HCT116 (cell line): Measurements from ENCODE around the gene SLC52A3. TPM values are rescaled to one million over a fixed set of nuclear protein-coding genes. Genes with fewer than 3 reads are reported as not detected.

Source experiments
- ATAC-seq: fragments of 200-7000 bp; cut with Tn5 transposase; 2 replicates; pipeline ENCODE4 v1.9.1; 2020; ENCODE audit warnings: mild to moderate bottlenecking, moderate library complexity
- Bru-seq: library from RNA; stranded (reverse); fragments of 400-500 nt; gene quantifications from one replicate; lab custom pipeline; 2021; lab: Mats Ljungman, UMichigan
- BruChase-seq, 2 experiments: library from RNA; stranded (reverse); fragments of 400-500 nt; gene quantifications; one replicate each; lab custom pipeline; 2021; lab: Mats Ljungman, UMichigan
- BruUV-seq: library from RNA; stranded (reverse); fragments of 400-500 nt; replicated peaks from 2 replicates; lab custom pipeline; 2021; lab: Mats Ljungman, UMichigan
- CTCF ChIA-PET: fragments of 300-600 bp; sonication (Branson Sonifier 250); formaldehyde crosslinking; loops from one replicate; lab custom pipeline; 2021; ENCODE audit warnings: antibody characterized with exemption; lab: Charles Lee
- POLR2A ChIA-PET: fragments of 300-600, 350-600 bp; sonication (Branson Sonifier 250); formaldehyde crosslinking; loops from one replicate; lab custom pipeline; 2021; ENCODE audit warnings: antibody characterized with exemption; lab: Charles Lee
- RAD21 ChIA-PET, 2 experiments: fragments of 300-600 bp; sonication (Branson Sonifier 250); formaldehyde crosslinking; loops; one replicate each; lab custom pipeline; 2023; ENCODE audit warnings: low total read pairs in 2 of 2; ENCODE audit not compliant: uncharacterized antibody in 2 of 2, unreplicated experiment in 2 of 2, low non-redundant PET in 1 of 2; lab: Charles Lee
- DNase-seq: peaks from one replicate; pipeline ENCODE4 v3.0.0-alpha.2; 2010; ENCODE audit warnings: low read depth, low spot score
- H2AFZ ChIP-seq: fragments of 200-600 bp; shearing (Covaris generic), sonication (generic); 2 replicates; pipeline ENCODE4 v1.6.1; 2017; ENCODE audit warnings: low read depth, mixed run types, mixed read lengths, antibody characterized with exemption, low read length; ENCODE audit not compliant: poor library complexity, severe bottlenecking
- H3K27ac ChIP-seq: 2 replicates; pipeline ENCODE4 v1.5.1; 2012; ENCODE audit warnings: low read depth, low read length
- H3K27me3 ChIP-seq: fragments of 200-600 bp; sonication (generic); 2 replicates; pipeline ENCODE4 v1.6.1; 2016; ENCODE audit warnings: mixed run types, low read length, mixed read lengths; ENCODE audit not compliant: insufficient read depth
- H3K36me3 ChIP-seq, 2 experiments: fragments of 200-500 bp in 1 of 2; fragments of 200-600 bp in 1 of 2; sonication (Bioruptor generic) in 1 of 2; sonication (generic) in 1 of 2; 2 replicates each; pipeline versions ENCODE4 v1.5.1 to v1.6.1; 2014 to 2016; ENCODE audit warnings: low read length in 2 of 2, inconsistent platforms in 1 of 2, mixed read lengths in 1 of 2, mixed run types in 1 of 2; ENCODE audit not compliant: insufficient read depth in 2 of 2, control insufficient read depth in 1 of 2
- H3K4me1 ChIP-seq, 2 experiments: fragments of 200-600 bp in 1 of 2; sonication (generic) in 1 of 2; 2 replicates each; pipeline versions ENCODE4 v1.5.1 to v1.6.1; 2012 to 2017; ENCODE audit warnings: low read length in 2 of 2, inconsistent platforms in 1 of 2, mild to moderate bottlenecking in 1 of 2, mixed read lengths in 1 of 2, mixed run types in 1 of 2, moderate library complexity in 1 of 2; ENCODE audit not compliant: insufficient read depth in 2 of 2, control insufficient read depth in 1 of 2
- H3K4me2 ChIP-seq: fragments of 200-600 bp; sonication (generic); 2 replicates; pipeline ENCODE4 v1.6.1; 2017; ENCODE audit warnings: mixed run types, low read length, mixed read lengths
- H3K4me3 ChIP-seq, 2 experiments: fragments of 200-600 bp in 1 of 2; sonication (generic) in 1 of 2; replicated peaks in 1 of 2; 2 replicates each; pipeline ENCODE4 v1.5.1; 2011 to 2016; ENCODE audit warnings: low read length in 2 of 2, control low read depth in 1 of 2, low read depth in 1 of 2, mild to moderate bottlenecking in 1 of 2, mixed read lengths in 1 of 2, mixed run types in 1 of 2
- H3K79me2 ChIP-seq: fragments of 200-600 bp; sonication (generic); 2 replicates; pipeline ENCODE4 v1.6.1; 2017; ENCODE audit warnings: mild to moderate bottlenecking, mixed run types, low read length, moderate library complexity, mixed read lengths; ENCODE audit not compliant: insufficient read depth
- H3K9ac ChIP-seq: fragments of 200-600 bp; sonication (generic); 2 replicates; pipeline ENCODE4 v1.6.1; 2016; ENCODE audit warnings: low read length, mixed read lengths
- H3K9me2 ChIP-seq: fragments of 200-600 bp; sonication (generic), shearing (Covaris generic); 2 replicates; pipeline ENCODE4 v1.6.1; 2017; ENCODE audit warnings: mixed run types, mild to moderate bottlenecking, moderate library complexity; ENCODE audit not compliant: insufficient read depth
- H3K9me3 ChIP-seq, 2 experiments: fragments of 200-500 bp in 1 of 2; fragments of 200-600 bp in 1 of 2; sonication (Bioruptor generic) in 1 of 2; sonication (generic) in 1 of 2; 2 replicates each; pipeline ENCODE4 v1.6.1; 2014 to 2017; ENCODE audit warnings: low read length in 2 of 2, mixed read lengths in 2 of 2, inconsistent platforms in 1 of 2, low read depth in 1 of 2, mild to moderate bottlenecking in 1 of 2, mixed run types in 1 of 2, moderate library complexity in 1 of 2; ENCODE audit not compliant: control insufficient read depth in 1 of 2, insufficient read depth in 1 of 2
- H4K20me1 ChIP-seq: fragments of 200-600 bp; sonication (generic), shearing (Covaris generic); 2 replicates; pipeline ENCODE4 v1.6.1; 2017; ENCODE audit warnings: mixed run types, mild to moderate bottlenecking, moderate library complexity; ENCODE audit not compliant: insufficient read depth
- CBX3 ChIP-seq: IDR thresholded peaks from 2 replicates; pipeline ENCODE4 v1.6.1; 2012; ENCODE audit warnings: low read depth
- CEBPB ChIP-seq: IDR thresholded peaks from 2 replicates; pipeline ENCODE4 v1.6.1; 2012; ENCODE audit warnings: low read depth
- EGR1 ChIP-seq: IDR thresholded peaks from 2 replicates; pipeline ENCODE4 v1.6.1; 2012; ENCODE audit warnings: low read depth
- ELF1 ChIP-seq: IDR thresholded peaks from 2 replicates; pipeline ENCODE4 v1.6.1; 2012; ENCODE audit warnings: low read depth, borderline replicate concordance
- EZH2 ChIP-seq: fragments of 200-600 bp; sonication (generic); IDR thresholded peaks from 2 replicates; pipeline ENCODE4 v1.6.1; 2017; ENCODE audit warnings: antibody characterized with exemption, mixed run types
- EZH2phosphoT487 ChIP-seq: fragments of 200-600 bp; IDR thresholded peaks from 2 replicates; pipeline ENCODE4 v1.6.1; 2018; ENCODE audit warnings: antibody characterized with exemption, borderline replicate concordance
- FOSL1 ChIP-seq: IDR thresholded peaks from 2 replicates; pipeline ENCODE4 v1.6.1; 2012; ENCODE audit warnings: low read depth
- JUND ChIP-seq: IDR thresholded peaks from 2 replicates; pipeline ENCODE4 v1.6.1; 2012
- POLR2A ChIP-seq: IDR thresholded peaks from 2 replicates; pipeline ENCODE4 v1.7.0; 2011; ENCODE audit warnings: borderline replicate concordance; ENCODE audit not compliant: insufficient read depth, insufficient read length; ENCODE audit errors: extremely low read depth
- POLR2AphosphoS5 ChIP-seq: IDR thresholded peaks from 2 replicates; pipeline ENCODE4 v1.6.1; 2011; ENCODE audit warnings: mild to moderate bottlenecking, low read depth, low read length, moderate library complexity
- RAD21 ChIP-seq: IDR thresholded peaks from 2 replicates; pipeline ENCODE4 v1.6.1; 2012; ENCODE audit warnings: low read depth, mild to moderate bottlenecking
- SIN3A ChIP-seq: IDR thresholded peaks from 2 replicates; pipeline ENCODE4 v1.6.1; 2012; ENCODE audit warnings: low read depth
- SP1 ChIP-seq: IDR thresholded peaks from 2 replicates; pipeline ENCODE4 v1.6.1; 2012; ENCODE audit warnings: low read depth
- SRF ChIP-seq: IDR thresholded peaks from 2 replicates; pipeline ENCODE4 v1.6.1; 2012; ENCODE audit warnings: low read depth
- TCF7L2 ChIP-seq: IDR thresholded peaks from 2 replicates; pipeline ENCODE4 v1.7.0; 2011; ENCODE audit warnings: borderline replicate concordance, inconsistent platforms; ENCODE audit not compliant: insufficient read depth, insufficient read length; ENCODE audit errors: extremely low read depth
- YY1 ChIP-seq: IDR thresholded peaks from 2 replicates; pipeline ENCODE4 v1.6.1; 2011; ENCODE audit warnings: low read length, low read depth, moderate library complexity, mild to moderate bottlenecking; ENCODE audit not compliant: insufficient replicate concordance; ENCODE audit errors: extremely low read depth
- ZFX ChIP-seq: fragments of 450-650 bp; IDR thresholded peaks from 2 replicates; pipeline ENCODE4 v1.6.1; 2017
- ZNF274 ChIP-seq: fragments of 200-500 bp; sonication (Bioruptor generic); IDR thresholded peaks from 2 replicates; pipeline ENCODE4 v1.6.1; 2014; ENCODE audit warnings: mild to moderate bottlenecking, low read depth, low read length, inconsistent platforms
- intact Hi-C: fragments of 100-400 bp; cut with micrococcal nuclease; formaldehyde crosslinking; loops from 2 replicates; pipeline ENCODE4 v1.10.0; 2022
- long read RNA-seq: library from polyadenylated mRNA; unstranded; transcript quantifications from one replicate; pipeline ENCODE4 v2.0.0, GENCODE V29; 2021; ENCODE audit not compliant: unreplicated experiment
- polyA plus RNA-seq: library from polyadenylated mRNA; unstranded; fragments of >200 nt; gene quantifications from 2 replicates; pipeline ENCODE4 v1.2.1, GENCODE V29; 2012; ENCODE audit warnings: missing spikeins
- total RNA-seq: library from RNA; stranded (reverse); gene quantifications from one replicate; pipeline ENCODE4 v1.2.1, GENCODE V29; 2021; ENCODE audit not compliant: unreplicated experiment
- TF ChIP-seq, protein P1 (sequence below): IDR thresholded peaks from 2 replicates; pipeline ENCODE4 v1.6.1; 2012
- TF ChIP-seq, protein P2 (sequence below): IDR thresholded peaks from 2 replicates; pipeline ENCODE4 v1.6.1; 2012; ENCODE audit warnings: low read depth
- TF ChIP-seq, protein P3 (sequence below): IDR thresholded peaks from 2 replicates; pipeline ENCODE4 v1.6.1; 2011; ENCODE audit warnings: mild to moderate bottlenecking, low read length, moderate library complexity; ENCODE audit not compliant: insufficient replicate concordance; ENCODE audit errors: extremely low read depth
- TF ChIP-seq, protein P4 (sequence below): IDR thresholded peaks from 2 replicates; pipeline ENCODE4 v1.6.1; 2012

SLC52A3 gene
- total RNA-seq: 10.2 TPM
- 9.6 TPM in 2 replicates for polyA plus RNA-seq
- Bru-seq, nascent RNA: percentile 57 among the genes with signal in this experiment
- percentile 45 among the genes with signal in this experiment for BruChase-seq, experiment 1, labeled RNA remaining after a 6-hour chase
- percentile 59 among the genes with signal in this experiment for BruChase-seq, experiment 2, labeled RNA remaining after a 2-hour chase
- long read RNA-seq, partial matches to known transcripts: 8 of 21 reads
- long read RNA-seq, other reads (novel, unspliced or antisense): 9 of 21 reads

DNA sequence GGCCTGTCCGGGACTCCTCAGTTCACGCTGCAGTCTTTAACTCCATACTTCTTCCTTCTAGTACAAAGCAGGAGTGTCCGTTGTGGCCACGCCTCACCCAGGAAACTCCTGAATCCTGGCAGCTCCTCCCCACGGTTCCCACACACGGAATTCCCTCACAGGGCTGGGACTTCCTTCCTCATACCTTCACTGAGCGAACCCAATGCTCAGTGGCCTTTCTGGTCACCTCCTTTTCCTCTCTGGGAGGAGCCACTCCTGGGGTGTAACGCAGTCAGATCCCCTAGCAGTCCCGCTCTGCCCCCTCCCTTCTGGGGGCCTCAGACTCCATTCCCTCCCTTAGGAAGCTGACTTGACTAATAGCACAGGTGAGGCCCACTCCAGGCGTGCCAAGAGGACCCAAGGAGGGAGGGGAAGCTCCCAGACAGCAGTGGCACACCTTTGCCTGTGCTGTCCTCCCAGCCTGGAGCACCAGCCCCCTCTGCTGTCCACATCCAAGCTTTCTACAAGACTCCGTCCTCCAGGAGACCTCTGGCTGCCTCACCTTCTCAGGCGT is at the start of gene SLC52A3:
TSS of gene SLC52A3 (minus strand) at position 75 of the 553 bp plus-strand sequence. CDS start 2,726 bp downstream, outside the sequence.
- no TSS peak for BruUV-seq
- TF ChIP-seq SP1 (peak; percentile 37), YY1 (peak; percentile 42), ZNF274 (no peak), EGR1 (no peak), TCF7L2 (no peak), ELF1 (no peak; the same call in 1 of the 2 replicates), SRF (no peak), EZH2 (no peak), CEBPB (no peak), SIN3A (no peak), FOSL1 (no peak), POLR2A (no peak), ZFX (no peak), JUND (no peak), CBX3 (no peak; the same call in 1 of the 2 replicates), POLR2AphosphoS5 (peak; percentile 75), RAD21 (peak; percentile 90), EZH2phosphoT487 (no peak)
- TF ChIP-seq, protein P1, sequence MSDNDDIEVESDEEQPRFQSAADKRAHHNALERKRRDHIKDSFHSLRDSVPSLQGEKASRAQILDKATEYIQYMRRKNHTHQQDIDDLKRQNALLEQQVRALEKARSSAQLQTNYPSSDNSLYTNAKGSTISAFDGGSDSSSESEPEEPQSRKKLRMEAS: peak; percentile 53
- TF ChIP-seq, protein P2, sequence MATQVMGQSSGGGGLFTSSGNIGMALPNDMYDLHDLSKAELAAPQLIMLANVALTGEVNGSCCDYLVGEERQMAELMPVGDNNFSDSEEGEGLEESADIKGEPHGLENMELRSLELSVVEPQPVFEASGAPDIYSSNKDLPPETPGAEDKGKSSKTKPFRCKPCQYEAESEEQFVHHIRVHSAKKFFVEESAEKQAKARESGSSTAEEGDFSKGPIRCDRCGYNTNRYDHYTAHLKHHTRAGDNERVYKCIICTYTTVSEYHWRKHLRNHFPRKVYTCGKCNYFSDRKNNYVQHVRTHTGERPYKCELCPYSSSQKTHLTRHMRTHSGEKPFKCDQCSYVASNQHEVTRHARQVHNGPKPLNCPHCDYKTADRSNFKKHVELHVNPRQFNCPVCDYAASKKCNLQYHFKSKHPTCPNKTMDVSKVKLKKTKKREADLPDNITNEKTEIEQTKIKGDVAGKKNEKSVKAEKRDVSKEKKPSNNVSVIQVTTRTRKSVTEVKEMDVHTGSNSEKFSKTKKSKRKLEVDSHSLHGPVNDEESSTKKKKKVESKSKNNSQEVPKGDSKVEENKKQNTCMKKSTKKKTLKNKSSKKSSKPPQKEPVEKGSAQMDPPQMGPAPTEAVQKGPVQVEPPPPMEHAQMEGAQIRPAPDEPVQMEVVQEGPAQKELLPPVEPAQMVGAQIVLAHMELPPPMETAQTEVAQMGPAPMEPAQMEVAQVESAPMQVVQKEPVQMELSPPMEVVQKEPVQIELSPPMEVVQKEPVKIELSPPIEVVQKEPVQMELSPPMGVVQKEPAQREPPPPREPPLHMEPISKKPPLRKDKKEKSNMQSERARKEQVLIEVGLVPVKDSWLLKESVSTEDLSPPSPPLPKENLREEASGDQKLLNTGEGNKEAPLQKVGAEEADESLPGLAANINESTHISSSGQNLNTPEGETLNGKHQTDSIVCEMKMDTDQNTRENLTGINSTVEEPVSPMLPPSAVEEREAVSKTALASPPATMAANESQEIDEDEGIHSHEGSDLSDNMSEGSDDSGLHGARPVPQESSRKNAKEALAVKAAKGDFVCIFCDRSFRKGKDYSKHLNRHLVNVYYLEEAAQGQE: no peak
- TF ChIP-seq, protein P3, sequence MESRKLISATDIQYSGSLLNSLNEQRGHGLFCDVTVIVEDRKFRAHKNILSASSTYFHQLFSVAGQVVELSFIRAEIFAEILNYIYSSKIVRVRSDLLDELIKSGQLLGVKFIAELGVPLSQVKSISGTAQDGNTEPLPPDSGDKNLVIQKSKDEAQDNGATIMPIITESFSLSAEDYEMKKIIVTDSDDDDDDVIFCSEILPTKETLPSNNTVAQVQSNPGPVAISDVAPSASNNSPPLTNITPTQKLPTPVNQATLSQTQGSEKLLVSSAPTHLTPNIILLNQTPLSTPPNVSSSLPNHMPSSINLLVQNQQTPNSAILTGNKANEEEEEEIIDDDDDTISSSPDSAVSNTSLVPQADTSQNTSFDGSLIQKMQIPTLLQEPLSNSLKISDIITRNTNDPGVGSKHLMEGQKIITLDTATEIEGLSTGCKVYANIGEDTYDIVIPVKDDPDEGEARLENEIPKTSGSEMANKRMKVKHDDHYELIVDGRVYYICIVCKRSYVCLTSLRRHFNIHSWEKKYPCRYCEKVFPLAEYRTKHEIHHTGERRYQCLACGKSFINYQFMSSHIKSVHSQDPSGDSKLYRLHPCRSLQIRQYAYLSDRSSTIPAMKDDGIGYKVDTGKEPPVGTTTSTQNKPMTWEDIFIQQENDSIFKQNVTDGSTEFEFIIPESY: no peak
- TF ChIP-seq, protein P4, sequence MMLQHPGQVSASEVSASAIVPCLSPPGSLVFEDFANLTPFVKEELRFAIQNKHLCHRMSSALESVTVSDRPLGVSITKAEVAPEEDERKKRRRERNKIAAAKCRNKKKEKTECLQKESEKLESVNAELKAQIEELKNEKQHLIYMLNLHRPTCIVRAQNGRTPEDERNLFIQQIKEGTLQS: no peak

More for the DNA sequence above, at the start of gene SLC52A3:
- H3K4me3 ChIP-seq: peak within 1 kb of the TSS; percentile 58 to 64
- peaks cover 6 to 9% of the 10 kb centered on the region in 2 experiments; a peak in 2 of 4 replicates for H3K36me3 ChIP-seq
- H3K27me3 ChIP-seq: no peaks in the 10 kb centered on the region
- no peak within 1 kb of the TSS for H2AFZ ChIP-seq
- no peaks in the 10 kb centered on the region for H3K9me2 ChIP-seq
- RAD21 ChIA-PET: interaction anchor here in 1 of 2 experiments (1.0 kb wide), 1 partner anchor 187 kb away, joined by 3 read pairs; no protein-coding TSS in a partner anchor
- H3K9me3 ChIP-seq: no peaks in the 10 kb centered on the region
- peaks cover 6 to 21% of the 10 kb centered on the region in 2 experiments; a peak in 2 of 4 replicates for H3K4me1 ChIP-seq
- H3K4me2 ChIP-seq: peak within 1 kb of the TSS; percentile 86
- H3K9ac ChIP-seq: peak within 1 kb of the TSS; percentile 66
- intact Hi-C loops: loop anchor here (10.0 kb wide), 1 partner anchor 204 kb away; no protein-coding TSS in a partner anchor
- POLR2A ChIA-PET: interaction anchor here (0.5 to 1.3 kb wide), 3 partner anchors 191 to 406 kb away, joined by 3 to 5 read pairs (median 3); partner anchors contain the start of gene TRIB3
- peak within 1 kb of the TSS; percentile 79 for H3K27ac ChIP-seq
- ATAC-seq (peak; percentile 95), DNase-seq (peak; percentile 86)
- CTCF ChIA-PET: interaction anchor here (0.6 to 2.1 kb wide), 20 partner anchors 8 to 438 kb away, joined by 3 to 12 read pairs (median 4); partner anchors contain the start of gene CSNK2A1
- H3K79me2 ChIP-seq: no peaks in the 10 kb centered on the region
- H4K20me1 ChIP-seq: no peaks in the 10 kb centered on the region
